Testis (tissue), 2 donors: ENCODE results near the gene DOHH.

ENCODE experiments used
- POLR2A ChIP-seq: fragments of 450-650 bp; IDR thresholded peaks from one replicate; pipeline ENCODE4 v1.6.1; 2017; ENCODE audit warnings: antibody characterized with exemption, mild to moderate bottlenecking, moderate library complexity
- TF ChIP-seq, protein P1 (sequence below), 3 experiments: fragments of 450-650 bp in 2 of 3; fragments of 200-600 bp in 1 of 3; sonication (generic) in 1 of 3; IDR thresholded peaks; one replicate each; pipeline ENCODE4 v1.5.1; 2016 to 2019; ENCODE audit warnings: antibody characterized with exemption in 3 of 3, mild to moderate bottlenecking in 2 of 3, moderate library complexity in 1 of 3

DNA sequence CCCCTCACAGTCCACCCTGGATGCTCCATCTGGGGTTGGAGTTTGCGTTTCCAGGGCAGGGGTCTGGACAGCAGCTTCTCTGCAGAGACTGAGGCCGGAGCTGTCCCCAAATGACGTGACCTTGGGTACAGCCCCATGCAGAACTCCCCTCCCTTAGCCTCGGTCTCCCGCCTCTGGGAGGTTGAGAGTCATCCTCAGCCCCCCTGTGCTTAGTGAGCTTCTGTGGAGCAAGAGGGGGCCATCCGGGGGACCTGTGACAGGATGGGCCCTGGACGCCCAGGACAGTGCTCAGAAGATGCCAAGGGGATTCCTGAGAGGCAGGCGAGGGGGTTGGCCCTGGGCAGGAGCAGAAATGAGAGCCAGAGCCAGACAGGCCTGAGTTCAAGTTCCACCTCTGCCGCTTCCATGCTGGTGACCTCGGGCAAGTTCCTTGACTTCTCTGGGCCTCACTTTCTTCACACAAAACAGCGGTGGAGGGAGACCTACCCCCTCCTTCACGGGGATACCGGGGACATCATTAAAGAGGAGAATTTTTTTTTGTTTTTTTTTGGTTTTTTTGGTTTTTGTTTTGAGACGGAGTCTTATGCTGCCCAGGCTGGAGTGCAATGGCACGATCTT lies 40.4 kb downstream of the DOHH start:
- TF ChIP-seq POLR2A: no peak
- TF ChIP-seq, protein P1, sequence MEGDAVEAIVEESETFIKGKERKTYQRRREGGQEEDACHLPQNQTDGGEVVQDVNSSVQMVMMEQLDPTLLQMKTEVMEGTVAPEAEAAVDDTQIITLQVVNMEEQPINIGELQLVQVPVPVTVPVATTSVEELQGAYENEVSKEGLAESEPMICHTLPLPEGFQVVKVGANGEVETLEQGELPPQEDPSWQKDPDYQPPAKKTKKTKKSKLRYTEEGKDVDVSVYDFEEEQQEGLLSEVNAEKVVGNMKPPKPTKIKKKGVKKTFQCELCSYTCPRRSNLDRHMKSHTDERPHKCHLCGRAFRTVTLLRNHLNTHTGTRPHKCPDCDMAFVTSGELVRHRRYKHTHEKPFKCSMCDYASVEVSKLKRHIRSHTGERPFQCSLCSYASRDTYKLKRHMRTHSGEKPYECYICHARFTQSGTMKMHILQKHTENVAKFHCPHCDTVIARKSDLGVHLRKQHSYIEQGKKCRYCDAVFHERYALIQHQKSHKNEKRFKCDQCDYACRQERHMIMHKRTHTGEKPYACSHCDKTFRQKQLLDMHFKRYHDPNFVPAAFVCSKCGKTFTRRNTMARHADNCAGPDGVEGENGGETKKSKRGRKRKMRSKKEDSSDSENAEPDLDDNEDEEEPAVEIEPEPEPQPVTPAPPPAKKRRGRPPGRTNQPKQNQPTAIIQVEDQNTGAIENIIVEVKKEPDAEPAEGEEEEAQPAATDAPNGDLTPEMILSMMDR (IDR thresholded peaks at IDR 0.05): no peak
